ENCODE measurements around the gene GID8. TPM values are rescaled to one million over a fixed set of nuclear protein-coding genes. Genes with fewer than 3 reads are reported as not detected.

Gene GID8
- total RNA-seq, 2 donors from 2014 or later: 33.4 to 39.9 TPM

DNA sequence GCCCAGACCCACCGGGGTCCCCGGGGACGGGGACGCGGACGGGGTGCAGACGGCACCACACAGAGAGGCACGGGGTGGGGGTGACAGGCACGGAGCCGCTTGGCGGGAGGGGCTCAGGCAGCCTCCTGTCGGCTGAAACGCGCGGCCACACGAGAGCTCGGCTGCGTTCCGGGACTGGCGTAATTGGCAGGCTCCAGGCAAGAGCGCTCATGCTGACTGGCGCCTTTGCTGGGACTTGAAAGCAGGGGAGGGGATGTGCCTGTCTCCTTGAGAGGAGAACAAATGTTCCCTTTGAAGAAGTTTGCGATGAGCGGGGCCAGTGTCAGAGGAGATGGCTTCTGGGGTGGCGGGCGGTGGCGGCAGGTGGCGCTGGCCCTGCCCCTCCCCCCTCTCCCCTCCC is 43.0 kb downstream of the GID8 start:
- no peak overlapping the region for H3K27ac Mint-ChIP-seq
- peaks cover 15% of the 10 kb centered on the region for H3K4me1 Mint-ChIP-seq
- ATAC-seq (peak; percentile 15), DNase-seq (peak in 2 of 3 donors; percentile 23 to 25)
- H3K4me3 Mint-ChIP-seq: peak overlapping the region; percentile 76
- H3K27me3 Mint-ChIP-seq: peaks cover 59% of the 10 kb centered on the region
- no peaks in the 10 kb centered on the region for H3K36me3 Mint-ChIP-seq (ENCODE audit: low read depth)
- no peaks in the 10 kb centered on the region for H3K9me3 ChIP-seq (ENCODE audit: control insufficient read depth, low read length, poor library complexity, severe bottlenecking)

- Mint-ChIP-seq H3K27ac (peak overlapping the region; percentile 34), H3K4me3 (peak overlapping the region; percentile 76), H3K27me3 (peaks cover 52% of the 10 kb centered on the region), H3K4me1 (peaks cover 13% of the 10 kb centered on the region), H3K36me3 (ENCODE audit: low read depth) (no peaks in the 10 kb centered on the region)
- no peak for DNase-seq
- H3K9me3 ChIP-seq (ENCODE audit: control insufficient read depth, low read length, poor library complexity, severe bottlenecking): no peaks in the 10 kb centered on the region
- ATAC-seq: no peak
These were observed 44.5 kb downstream of the GID8 start for GRCh38 chr20:62982124-62983075.

- no peak overlapping the region for H3K27ac Mint-ChIP-seq
- no peak for DNase-seq
- no peak for ATAC-seq
- H3K4me3 Mint-ChIP-seq: no peak overlapping the region
- peaks cover 47% of the 10 kb centered on the region for H3K27me3 Mint-ChIP-seq
- H3K36me3 Mint-ChIP-seq (ENCODE audit: low read depth): no peaks in the 10 kb centered on the region
- no peaks in the 10 kb centered on the region for H3K9me3 ChIP-seq (ENCODE audit: control insufficient read depth, low read length, poor library complexity, severe bottlenecking)
- H3K4me1 Mint-ChIP-seq: peaks cover 13% of the 10 kb centered on the region
These were observed 45.3 kb downstream of the GID8 start for GRCh38 chr20:62983210-62983609.

DNA sequence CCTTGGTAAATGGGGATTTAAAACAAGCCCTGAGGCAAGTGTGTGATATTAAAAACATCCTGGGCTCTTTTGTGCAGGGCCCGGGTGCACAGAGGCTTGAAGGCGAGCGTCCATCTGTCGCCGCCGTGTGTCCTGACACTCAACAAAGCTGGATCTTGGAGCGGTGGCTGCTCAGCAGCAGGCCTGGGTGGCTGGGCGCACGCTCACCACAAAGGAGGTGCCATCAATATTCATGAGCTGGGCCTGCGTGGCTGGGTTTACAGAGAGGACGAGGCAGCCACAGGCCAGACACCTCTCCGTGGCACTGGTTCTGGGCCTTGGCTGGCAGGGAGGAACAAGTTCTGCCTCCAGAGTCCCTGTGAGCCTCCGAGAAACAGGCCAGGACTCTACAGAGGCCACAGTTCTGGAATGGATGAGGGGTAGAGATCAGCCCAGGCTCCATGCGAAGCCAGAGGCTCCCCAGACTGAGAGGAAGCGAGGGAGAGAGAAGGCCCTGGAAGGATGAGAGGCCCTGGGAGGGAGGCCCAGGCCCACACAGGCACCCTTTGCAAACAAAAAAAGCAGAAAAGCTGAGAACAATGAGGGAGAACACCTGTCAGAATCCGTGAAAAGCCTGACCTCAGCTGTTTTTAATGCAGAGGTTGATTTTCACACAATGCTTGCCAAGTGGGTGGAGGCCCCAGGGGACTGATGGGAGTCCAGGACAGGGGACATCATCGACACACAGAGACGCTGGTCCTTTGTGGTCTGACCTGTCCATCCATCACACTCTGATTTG is 46.9 kb downstream of the GID8 start:
- Mint-ChIP-seq H3K27ac (no peak overlapping the region), H3K4me3 (no peak overlapping the region), H3K4me1 (peaks cover 10% of the 10 kb centered on the region), H3K36me3 (ENCODE audit: low read depth) (no peaks in the 10 kb centered on the region), H3K27me3 (peaks cover 34% of the 10 kb centered on the region)
- ATAC-seq (no peak), DNase-seq (no peak)
- no peaks in the 10 kb centered on the region for H3K9me3 ChIP-seq (ENCODE audit: control insufficient read depth, low read length, poor library complexity, severe bottlenecking)

DNA sequence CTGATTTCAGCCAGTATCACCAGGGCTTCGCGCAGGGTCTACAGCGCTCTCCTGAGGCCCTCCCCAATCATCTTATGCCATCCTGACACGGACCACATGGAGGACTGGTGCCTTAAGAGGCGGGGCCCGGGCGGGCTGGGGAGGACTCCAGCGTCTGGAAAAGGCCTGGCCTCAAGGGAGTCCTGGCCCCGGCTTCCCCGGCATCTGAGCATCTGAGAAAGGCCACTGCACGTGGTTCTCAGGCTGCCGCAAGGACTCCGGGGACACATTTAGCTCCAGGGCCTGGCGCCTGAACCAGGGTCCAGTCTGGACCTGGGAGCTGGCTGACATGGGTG is 47.5 kb downstream of the GID8 start:
- no peaks in the 10 kb centered on the region for H3K9me3 ChIP-seq (ENCODE audit: control insufficient read depth, low read length, poor library complexity, severe bottlenecking)
- Mint-ChIP-seq H3K4me3 (no peak overlapping the region), H3K36me3 (ENCODE audit: low read depth) (no peaks in the 10 kb centered on the region), H3K4me1 (peaks cover 9% of the 10 kb centered on the region), H3K27ac (no peak overlapping the region), H3K27me3 (peaks cover 31% of the 10 kb centered on the region)
- DNase-seq (no peak), ATAC-seq (no peak)

GRCh38 chr20:62986257-62986800 is 48.4 kb downstream of the GID8 start:
- Mint-ChIP-seq H3K27ac (no peak overlapping the region), H3K27me3 (peaks cover 35% of the 10 kb centered on the region)
- no peaks in the 10 kb centered on the region for H3K9me3 ChIP-seq (ENCODE audit: control insufficient read depth, low read length, poor library complexity, severe bottlenecking)

DNA sequence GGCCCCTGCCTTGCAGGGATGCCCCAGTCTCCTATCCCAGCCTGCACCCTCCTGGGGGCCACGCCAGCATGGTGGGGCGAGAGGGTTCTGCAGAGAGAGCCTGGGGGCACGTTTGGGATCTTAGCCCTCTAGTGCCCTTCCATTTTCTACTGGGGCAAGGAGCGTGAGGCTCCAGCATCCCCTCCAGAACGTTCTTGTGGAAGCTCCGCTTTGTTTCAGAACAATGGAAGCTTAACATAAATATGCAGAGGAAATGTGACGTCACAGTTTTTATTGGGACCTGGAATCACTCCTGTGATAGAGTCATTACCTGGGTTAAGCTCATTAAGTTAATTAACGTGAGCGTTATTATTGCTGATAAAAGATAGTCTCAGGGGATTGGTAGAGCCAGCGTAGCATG is 49.2 kb downstream of the GID8 start:
- Mint-ChIP-seq H3K4me3 (no peak overlapping the region), H3K36me3 (ENCODE audit: low read depth) (no peaks in the 10 kb centered on the region), H3K27ac (no peak overlapping the region), H3K4me1 (peaks cover 4% of the 10 kb centered on the region), H3K27me3 (peaks cover 33% of the 10 kb centered on the region)
- no peaks in the 10 kb centered on the region for H3K9me3 ChIP-seq (ENCODE audit: control insufficient read depth, low read length, poor library complexity, severe bottlenecking)
- no peak for ATAC-seq
- no peak for DNase-seq

More at GRCh38 chr20:62986257-62986800, 48.4 kb downstream of the GID8 start:
- H3K4me3 Mint-ChIP-seq: no peak overlapping the region
- peaks cover 6% of the 10 kb centered on the region for H3K4me1 Mint-ChIP-seq
- ATAC-seq (no peak), DNase-seq (no peak)
- H3K36me3 Mint-ChIP-seq (ENCODE audit: low read depth): no peaks in the 10 kb centered on the region

DNA sequence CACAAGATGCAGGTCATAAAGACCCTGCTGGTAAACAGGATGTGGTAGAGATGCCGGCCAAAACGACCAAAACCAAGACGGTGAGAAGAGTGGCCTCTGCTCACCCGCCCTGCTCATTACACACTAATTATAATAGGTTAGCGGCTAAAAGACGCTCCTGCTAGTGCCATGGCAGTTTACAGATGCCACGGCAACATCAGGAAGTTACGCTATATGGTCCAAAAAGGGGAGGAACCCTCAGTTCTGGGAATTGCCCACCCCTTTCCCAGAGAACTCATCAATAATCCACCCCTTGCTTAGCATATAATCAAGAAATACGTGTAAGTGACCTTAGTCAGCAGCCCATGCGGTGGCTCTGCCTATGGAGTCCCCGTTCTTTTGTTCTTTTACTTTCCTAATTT is 51.3 kb downstream of the GID8 start:
- no peaks in the 10 kb centered on the region for H3K36me3 Mint-ChIP-seq (ENCODE audit: low read depth)
- peak overlapping the region; percentile 86 for H3K4me3 Mint-ChIP-seq
- no peaks in the 10 kb centered on the region for H3K9me3 ChIP-seq (ENCODE audit: control insufficient read depth, low read length, poor library complexity, severe bottlenecking)
- H3K27ac Mint-ChIP-seq: no peak overlapping the region
- DNase-seq: no peak
- peaks cover 30% of the 10 kb centered on the region for H3K27me3 Mint-ChIP-seq
- peaks cover 2% of the 10 kb centered on the region for H3K4me1 Mint-ChIP-seq
- peak; percentile 53 for ATAC-seq

DNA sequence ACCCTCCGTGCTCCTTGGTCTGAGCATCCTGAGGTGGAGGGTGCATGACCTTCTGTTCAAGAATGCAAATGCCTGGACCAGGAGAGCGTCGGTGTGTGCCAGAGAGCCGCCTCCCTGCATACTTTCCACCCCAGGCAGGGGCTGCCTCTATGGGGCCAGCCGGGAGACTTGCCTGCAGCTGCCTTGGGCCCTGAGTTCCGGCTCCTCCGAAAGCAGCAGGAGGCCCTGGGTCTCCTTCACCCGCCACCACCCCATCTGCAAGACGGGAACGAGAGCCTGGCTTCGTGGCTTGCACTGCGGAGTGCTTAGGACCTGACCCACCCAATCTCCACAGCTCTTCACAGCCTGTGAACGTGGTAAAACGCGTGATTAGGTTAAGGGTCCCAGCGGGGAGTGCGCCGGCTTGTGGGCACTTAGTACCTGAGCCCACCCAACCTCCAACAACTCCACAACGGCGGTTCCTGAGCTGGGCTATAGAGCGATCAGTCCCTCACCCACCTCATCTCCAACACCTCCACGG is 52.4 kb downstream of the GID8 start:
- H3K36me3 Mint-ChIP-seq (ENCODE audit: low read depth): no peaks in the 10 kb centered on the region
- peaks cover 2% of the 10 kb centered on the region for H3K4me1 Mint-ChIP-seq
- DNase-seq (no peak), ATAC-seq (no peak)
- no peak overlapping the region for H3K27ac Mint-ChIP-seq
- no peak overlapping the region for H3K4me3 Mint-ChIP-seq
- peaks cover 32% of the 10 kb centered on the region for H3K27me3 Mint-ChIP-seq
- H3K9me3 ChIP-seq (ENCODE audit: control insufficient read depth, low read length, poor library complexity, severe bottlenecking): no peaks in the 10 kb centered on the region

DNA sequence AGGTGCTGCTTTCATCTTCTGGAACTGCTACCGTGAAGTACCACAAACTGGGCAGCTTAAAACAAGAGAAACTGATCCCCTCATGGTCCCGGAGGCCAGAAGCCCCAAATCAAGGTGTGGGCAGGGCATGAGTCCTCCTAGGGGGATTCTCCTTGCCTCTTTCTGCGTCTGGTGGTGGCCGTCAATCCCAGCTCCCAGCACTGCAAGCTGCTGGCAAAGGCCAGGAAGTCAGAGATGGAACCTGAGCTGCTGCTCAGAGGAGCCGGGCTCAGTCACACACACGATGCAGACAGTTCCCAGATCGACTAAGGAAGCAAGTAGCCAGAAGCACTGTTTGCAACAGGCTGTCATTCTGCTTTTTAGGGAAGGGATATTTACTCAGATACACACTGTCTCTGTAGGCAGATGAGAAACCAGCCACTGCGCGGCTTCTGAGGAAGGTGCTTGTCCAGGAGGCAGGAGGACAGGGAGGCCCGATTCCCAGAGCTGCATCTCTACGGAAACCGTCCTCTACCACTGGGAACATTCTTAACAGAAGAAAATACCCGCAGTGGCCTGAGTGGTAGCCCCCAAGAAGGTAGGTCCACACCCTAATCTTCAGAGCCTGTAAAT is 53.4 kb downstream of the GID8 start:
- peaks cover 2% of the 10 kb centered on the region for H3K4me1 Mint-ChIP-seq
- H3K27me3 Mint-ChIP-seq: peaks cover 42% of the 10 kb centered on the region

DNA sequence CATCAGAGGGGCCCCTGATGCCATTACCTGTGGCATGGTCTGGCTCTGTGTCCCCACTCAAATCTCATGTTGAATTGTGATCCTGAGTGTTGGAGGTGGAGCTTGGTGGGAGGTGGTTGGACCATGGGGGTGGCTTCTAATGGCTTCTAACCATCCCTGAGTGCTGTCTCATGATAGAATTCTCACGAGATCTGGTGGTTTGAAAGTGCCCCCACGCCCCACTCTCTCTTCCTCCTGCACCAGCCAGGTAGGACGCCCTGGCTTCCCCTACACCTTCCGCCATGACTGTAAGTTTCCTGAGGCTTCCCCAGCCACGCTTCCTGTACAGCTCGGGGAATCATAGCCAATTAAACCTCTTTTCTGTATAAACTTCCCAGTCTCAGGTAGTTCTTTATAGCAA is 53.9 kb downstream of the GID8 start:
- H3K4me3 Mint-ChIP-seq: no peak overlapping the region
- H3K27ac Mint-ChIP-seq: no peak overlapping the region
- no peak for ATAC-seq
- H3K9me3 ChIP-seq (ENCODE audit: control insufficient read depth, low read length, poor library complexity, severe bottlenecking): no peaks in the 10 kb centered on the region
- no peak for DNase-seq
- peaks cover 46% of the 10 kb centered on the region for H3K27me3 Mint-ChIP-seq
- no peaks in the 10 kb centered on the region for H3K36me3 Mint-ChIP-seq (ENCODE audit: low read depth)
- H3K4me1 Mint-ChIP-seq: peaks cover 2% of the 10 kb centered on the region

More for the DNA sequence above, 53.4 kb downstream of the GID8 start:
- ATAC-seq (no peak), DNase-seq (no peak)
- no peak overlapping the region for H3K27ac Mint-ChIP-seq
- H3K36me3 Mint-ChIP-seq (ENCODE audit: low read depth): no peaks in the 10 kb centered on the region
- H3K9me3 ChIP-seq (ENCODE audit: control insufficient read depth, low read length, poor library complexity, severe bottlenecking): no peaks in the 10 kb centered on the region
- no peak overlapping the region for H3K4me3 Mint-ChIP-seq

GRCh38 chr20:62993856-62994494 is 56.0 kb downstream of the GID8 start:
- peaks cover 2% of the 10 kb centered on the region for H3K36me3 Mint-ChIP-seq (ENCODE audit: low read depth)
- peaks cover 3% of the 10 kb centered on the region for H3K4me1 Mint-ChIP-seq
- no peak for ATAC-seq

More at GRCh38 chr20:62993856-62994494, 56.0 kb downstream of the GID8 start:
- DNase-seq: no peak
- no peaks in the 10 kb centered on the region for H3K9me3 ChIP-seq (ENCODE audit: control insufficient read depth, low read length, poor library complexity, severe bottlenecking)
- no peak overlapping the region for H3K27ac Mint-ChIP-seq
- H3K27me3 Mint-ChIP-seq: peaks cover 62% of the 10 kb centered on the region
- no peak overlapping the region for H3K4me3 Mint-ChIP-seq
